ENCODE measurements around the gene NUDT4. TPM values are rescaled to one million over a fixed set of nuclear protein-coding genes. Genes with fewer than 3 reads are reported as not detected.
"Not testable (repeated sequence)": the region's sequence is repeated elsewhere in the genome, so short reads cannot be mapped to it uniquely, and the experiment has no call there.

Gene NUDT4
- total RNA-seq, 1 donor from 2014 or later: 62.1 TPM

DNA sequence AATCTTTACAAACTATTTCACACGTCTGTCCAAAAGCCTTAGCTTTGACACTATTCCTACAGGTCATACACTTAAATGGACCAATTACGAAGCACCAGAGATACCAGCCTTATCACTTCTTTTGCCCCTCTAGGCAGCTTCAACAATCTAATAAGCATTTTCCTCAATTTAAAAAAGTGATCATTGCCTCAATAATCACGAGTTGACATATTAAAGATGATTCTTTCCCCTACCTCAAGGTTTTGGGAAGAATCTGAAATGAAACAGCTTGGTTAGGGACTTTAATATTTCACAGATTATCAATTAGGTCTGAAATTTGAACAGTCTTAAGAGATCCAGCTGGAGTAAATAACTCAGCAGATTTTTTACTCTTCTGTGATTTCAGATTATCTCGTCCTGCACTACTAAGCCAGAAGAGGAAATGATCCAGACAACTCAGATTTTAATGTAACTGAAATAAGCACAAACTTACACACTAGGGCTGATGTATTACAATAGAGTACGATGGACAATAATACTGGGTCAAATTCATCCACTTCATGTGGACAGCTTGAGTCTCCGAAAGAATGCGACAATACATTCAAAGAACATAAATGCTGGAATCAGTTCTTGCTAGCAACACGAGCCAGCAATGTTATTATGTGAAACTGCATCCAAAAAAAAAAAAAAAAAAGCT lies 48.1 kb downstream of the NUDT4 start:
- H3K27ac ChIP-seq (ENCODE audit: low read depth, low read length): peak overlapping the region; percentile 38

GRCh38 chr12:93426412-93426805 lies 48.7 kb downstream of the NUDT4 start:
- Histone ChIP-seq H3K27ac (ENCODE audit: low read depth, low read length) (peak overlapping the region; percentile 38), H3K4me1 (ENCODE audit: control insufficient read depth in 3 of 3, insufficient read depth in 3 of 3, low read length in 3 of 3) (peaks cover 40 to 52% (median 44%) of the 10 kb centered on the region in 3 donors), H3K9me3 (ENCODE audit: control insufficient read depth in 3 of 3, low read length in 3 of 3) (no peaks in the 10 kb centered on the region), H3K36me3 (ENCODE audit: control insufficient read depth in 3 of 3, insufficient read depth in 3 of 3, low read length in 3 of 3) (no peaks in the 10 kb centered on the region), H3K27me3 (ENCODE audit: control insufficient read depth in 3 of 3, insufficient read depth in 3 of 3, low read length in 3 of 3) (no peaks in the 10 kb centered on the region), H3K4me3 (ENCODE audit: low read length in 3 of 3) (no peak overlapping the region), H3K9ac (ENCODE audit: low read depth in 1 of 3, low read length in 3 of 3) (peak overlapping the region in 1 of 3 donors; percentile 51)

More for the DNA sequence above, 48.1 kb downstream of the NUDT4 start:
- H3K4me1 ChIP-seq (ENCODE audit: control insufficient read depth in 3 of 3, insufficient read depth in 3 of 3, low read length in 3 of 3): peaks cover 40 to 48% (median 44%) of the 10 kb centered on the region in 3 donors
- peak overlapping the region in 1 of 3 donors; percentile 20 for H3K4me3 ChIP-seq (ENCODE audit: low read length in 3 of 3)
- no peaks in the 10 kb centered on the region for H3K27me3 ChIP-seq (ENCODE audit: control insufficient read depth in 3 of 3, insufficient read depth in 3 of 3, low read length in 3 of 3)
- H3K9me3 ChIP-seq (ENCODE audit: control insufficient read depth in 3 of 3, low read length in 3 of 3): no peaks in the 10 kb centered on the region
- H3K36me3 ChIP-seq (ENCODE audit: control insufficient read depth in 3 of 3, insufficient read depth in 3 of 3, low read length in 3 of 3): no peaks in the 10 kb centered on the region
- H3K9ac ChIP-seq (ENCODE audit: low read depth in 1 of 3, low read length in 3 of 3): peak overlapping the region in 1 of 3 donors; percentile 3

- peak overlapping the region; percentile 36 for H3K27ac ChIP-seq (ENCODE audit: low read depth, low read length)
- peak overlapping the region in 1 of 3 donors; percentile 17 for H3K4me3 ChIP-seq (ENCODE audit: low read length in 3 of 3)
- no peaks in the 10 kb centered on the region for H3K9me3 ChIP-seq (ENCODE audit: control insufficient read depth in 3 of 3, low read length in 3 of 3)
- H3K27me3 ChIP-seq (ENCODE audit: control insufficient read depth in 3 of 3, insufficient read depth in 3 of 3, low read length in 3 of 3): no peaks in the 10 kb centered on the region
- H3K4me1 ChIP-seq (ENCODE audit: control insufficient read depth in 3 of 3, insufficient read depth in 3 of 3, low read length in 3 of 3): peaks cover 36 to 55% (median 37%) of the 10 kb centered on the region in 3 donors
- H3K36me3 ChIP-seq (ENCODE audit: control insufficient read depth in 3 of 3, insufficient read depth in 3 of 3, low read length in 3 of 3): no peaks in the 10 kb centered on the region
- no peak overlapping the region for H3K9ac ChIP-seq (ENCODE audit: low read depth in 1 of 3, low read length in 3 of 3)
Measured at GRCh38 chr12:93427779-93428564, 50.2 kb downstream of the NUDT4 start.

- Histone ChIP-seq H3K27ac (ENCODE audit: low read depth, low read length) (no peak overlapping the region), H3K27me3 (ENCODE audit: control insufficient read depth in 3 of 3, insufficient read depth in 3 of 3, low read length in 3 of 3) (no peaks in the 10 kb centered on the region), H3K4me1 (ENCODE audit: control insufficient read depth in 3 of 3, insufficient read depth in 3 of 3, low read length in 3 of 3) (peaks cover 34 to 46% (median 41%) of the 10 kb centered on the region in 3 donors), H3K9ac (ENCODE audit: low read depth in 1 of 3, low read length in 3 of 3) (no peak overlapping the region), H3K36me3 (ENCODE audit: control insufficient read depth in 3 of 3, insufficient read depth in 3 of 3, low read length in 3 of 3) (no peaks in the 10 kb centered on the region), H3K9me3 (ENCODE audit: control insufficient read depth in 3 of 3, low read length in 3 of 3) (no peaks in the 10 kb centered on the region), H3K4me3 (ENCODE audit: low read length in 3 of 3) (no peak overlapping the region)
Measured at GRCh38 chr12:93429448-93429847, 51.7 kb downstream of the NUDT4 start.

- no peaks in the 10 kb centered on the region for H3K36me3 ChIP-seq (ENCODE audit: control insufficient read depth in 3 of 3, insufficient read depth in 3 of 3, low read length in 3 of 3)
- no peak overlapping the region for H3K27ac ChIP-seq (ENCODE audit: low read depth, low read length)
- H3K4me3 ChIP-seq (ENCODE audit: low read length in 3 of 3): no peak overlapping the region
- no peaks in the 10 kb centered on the region for H3K27me3 ChIP-seq (ENCODE audit: control insufficient read depth in 3 of 3, insufficient read depth in 3 of 3, low read length in 3 of 3)
- no peaks in the 10 kb centered on the region for H3K9me3 ChIP-seq (ENCODE audit: control insufficient read depth in 3 of 3, low read length in 3 of 3)
- peaks cover 33 to 43% (median 42%) of the 10 kb centered on the region in 3 donors for H3K4me1 ChIP-seq (ENCODE audit: control insufficient read depth in 3 of 3, insufficient read depth in 3 of 3, low read length in 3 of 3)
- no peak overlapping the region for H3K9ac ChIP-seq (ENCODE audit: low read depth in 1 of 3, low read length in 3 of 3)
Measured at GRCh38 chr12:93429852-93430251, 52.1 kb downstream of the NUDT4 start.

- Histone ChIP-seq H3K4me3 (ENCODE audit: low read length in 3 of 3) (no peak overlapping the region), H3K27me3 (ENCODE audit: control insufficient read depth in 3 of 3, insufficient read depth in 3 of 3, low read length in 3 of 3) (no peaks in the 10 kb centered on the region), H3K4me1 (ENCODE audit: control insufficient read depth in 3 of 3, insufficient read depth in 3 of 3, low read length in 3 of 3) (peaks cover 29 to 40% (median 37%) of the 10 kb centered on the region in 3 donors), H3K9ac (ENCODE audit: low read depth in 1 of 3, low read length in 3 of 3) (no peak overlapping the region), H3K9me3 (ENCODE audit: control insufficient read depth in 3 of 3, low read length in 3 of 3) (no peaks in the 10 kb centered on the region), H3K27ac (ENCODE audit: low read depth, low read length) (no peak overlapping the region), H3K36me3 (ENCODE audit: control insufficient read depth in 3 of 3, insufficient read depth in 3 of 3, low read length in 3 of 3) (no peaks in the 10 kb centered on the region)
Measured at GRCh38 chr12:93430280-93430679, 52.6 kb downstream of the NUDT4 start.

GRCh38 chr12:93432031-93432430 lies 54.3 kb downstream of the NUDT4 start:
- not testable (repeated sequence) for H3K27me3 ChIP-seq (ENCODE audit: control insufficient read depth in 3 of 3, insufficient read depth in 3 of 3, low read length in 3 of 3); H3K9me3 ChIP-seq (ENCODE audit: control insufficient read depth in 3 of 3, low read length in 3 of 3); H3K4me3 ChIP-seq (ENCODE audit: low read length in 3 of 3); H3K9ac ChIP-seq (ENCODE audit: low read depth in 1 of 3, low read length in 3 of 3); H3K36me3 ChIP-seq (ENCODE audit: control insufficient read depth in 3 of 3, insufficient read depth in 3 of 3, low read length in 3 of 3)
- H3K27ac ChIP-seq (ENCODE audit: low read depth, low read length): peak overlapping the region; percentile 52
- H3K4me1 ChIP-seq (ENCODE audit: control insufficient read depth in 3 of 3, insufficient read depth in 3 of 3, low read length in 3 of 3): peaks cover 17 to 33% (median 25%) of the 10 kb centered on the region in 3 donors

- Histone ChIP-seq H3K27me3 (ENCODE audit: control insufficient read depth in 3 of 3, insufficient read depth in 3 of 3, low read length in 3 of 3) (no peaks in the 10 kb centered on the region), H3K27ac (ENCODE audit: low read depth, low read length) (peak overlapping the region; percentile 79), H3K36me3 (ENCODE audit: control insufficient read depth in 3 of 3, insufficient read depth in 3 of 3, low read length in 3 of 3) (no peaks in the 10 kb centered on the region), H3K9ac (ENCODE audit: low read depth in 1 of 3, low read length in 3 of 3) (peak overlapping the region; percentile 42 to 62 (median 59)), H3K9me3 (ENCODE audit: control insufficient read depth in 3 of 3, low read length in 3 of 3) (no peaks in the 10 kb centered on the region), H3K4me3 (ENCODE audit: low read length in 3 of 3) (peak overlapping the region; percentile 8 to 55 (median 47)), H3K4me1 (ENCODE audit: control insufficient read depth in 3 of 3, insufficient read depth in 3 of 3, low read length in 3 of 3) (peaks cover 23 to 45% (median 25%) of the 10 kb centered on the region in 3 donors)
Measured at GRCh38 chr12:93434256-93434865, 56.6 kb downstream of the NUDT4 start.

DNA sequence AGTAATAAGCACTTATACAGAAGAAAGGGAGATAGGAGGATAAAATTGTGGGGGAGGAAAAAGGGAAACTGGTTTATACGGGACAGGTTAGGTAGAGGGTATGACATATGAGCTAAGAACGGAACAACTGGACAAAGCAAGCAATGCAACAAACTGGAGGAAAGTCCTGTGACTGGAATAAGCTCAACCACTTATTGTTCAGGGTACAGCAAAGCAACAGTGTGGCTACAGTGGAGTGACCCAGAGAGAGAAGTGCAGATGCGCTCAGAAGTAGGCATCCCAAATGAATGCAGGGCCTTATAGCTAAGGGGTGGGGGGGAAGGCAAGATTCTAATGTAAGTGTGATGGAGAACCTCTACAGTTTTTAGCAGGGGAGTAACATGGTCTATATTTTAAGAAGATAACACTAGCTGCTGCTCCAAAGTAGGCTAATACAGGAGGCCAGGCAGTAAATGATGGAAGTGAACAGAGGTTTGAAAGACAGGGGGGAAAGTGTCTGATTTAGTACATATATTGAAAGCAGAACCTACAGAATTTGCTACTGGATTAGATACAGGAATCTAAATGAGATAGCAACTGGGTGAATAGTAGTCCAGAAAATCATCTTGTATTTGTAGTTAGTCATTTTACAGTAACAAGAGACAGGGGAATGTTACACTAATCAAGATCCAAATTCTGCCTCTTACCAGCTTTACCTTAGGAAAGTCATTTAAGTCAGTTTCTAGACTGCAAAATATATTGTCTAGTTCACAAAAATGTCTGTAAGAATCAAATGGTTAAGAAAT lies 60.7 kb downstream of the NUDT4 start:
- Histone ChIP-seq H3K9ac (ENCODE audit: low read depth in 1 of 3, low read length in 3 of 3) (peak overlapping the region in 1 of 3 donors; percentile 45), H3K4me3 (ENCODE audit: low read length in 3 of 3) (no peak overlapping the region), H3K27me3 (ENCODE audit: control insufficient read depth in 3 of 3, insufficient read depth in 3 of 3, low read length in 3 of 3) (no peaks in the 10 kb centered on the region), H3K4me1 (ENCODE audit: control insufficient read depth in 3 of 3, insufficient read depth in 3 of 3, low read length in 3 of 3) (peaks cover 37 to 47% (median 39%) of the 10 kb centered on the region in 3 donors), H3K27ac (ENCODE audit: low read depth, low read length) (peak overlapping the region; percentile 70), H3K36me3 (ENCODE audit: control insufficient read depth in 3 of 3, insufficient read depth in 3 of 3, low read length in 3 of 3) (no peaks in the 10 kb centered on the region), H3K9me3 (ENCODE audit: control insufficient read depth in 3 of 3, low read length in 3 of 3) (no peaks in the 10 kb centered on the region)

All from skeletal muscle tissue (tissue), 4 donors.